Glutamatergic neuron (in vitro differentiated cells): ENCODE data around the gene BEAN1. TPM values are rescaled to one million over a fixed set of nuclear protein-coding genes. Genes with fewer than 3 reads are reported as not detected.

Experiments used
- DNase-seq: peaks from one replicate; pipeline ENCODE4 v3.0.0; 2022
- H3K27ac Mint-ChIP-seq: one replicate; pipeline ENCODE4 v1.8.0; 2020; ENCODE audit warnings: mild to moderate bottlenecking, mixed read lengths, inconsistent platforms; ENCODE audit not compliant: unreplicated experiment
- H3K27me3 Mint-ChIP-seq: one replicate; pipeline ENCODE4 v1.8.0; 2020; ENCODE audit warnings: mild to moderate bottlenecking, moderate library complexity, mixed read lengths, inconsistent platforms; ENCODE audit not compliant: unreplicated experiment
- H3K36me3 Mint-ChIP-seq: one replicate; pipeline ENCODE4 v1.8.0; 2020; ENCODE audit warnings: mild to moderate bottlenecking, mixed read lengths, inconsistent platforms; ENCODE audit not compliant: unreplicated experiment
- H3K4me1 Mint-ChIP-seq: one replicate; pipeline ENCODE4 v1.8.0; 2020; ENCODE audit warnings: mild to moderate bottlenecking, low read depth, mixed read lengths, inconsistent platforms; ENCODE audit not compliant: unreplicated experiment
- H3K4me3 Mint-ChIP-seq: one replicate; pipeline ENCODE4 v1.8.0; 2020; ENCODE audit warnings: mild to moderate bottlenecking, mixed read lengths, inconsistent platforms; ENCODE audit not compliant: unreplicated experiment
- H3K9me3 Mint-ChIP-seq: one replicate; pipeline ENCODE4 v1.8.0; 2020; ENCODE audit warnings: mild to moderate bottlenecking, moderate library complexity, mixed read lengths, inconsistent platforms; ENCODE audit not compliant: unreplicated experiment
- total RNA-seq: library from RNA; stranded (reverse); fragmentation: NEBNext Ultra II Directional; extraction: Animal tissue kit (Norgen Biotek cat#: 25700); gene quantifications from one replicate; pipeline ENCODE4 v1.2.1, GENCODE V29; 2021; ENCODE audit not compliant: unreplicated experiment
- TF ChIP-seq, protein P1 (sequence below): fragments of 200-600 bp; sonication (generic); IDR thresholded peaks from one replicate; pipeline ENCODE4 v1.5.0; 2021; ENCODE audit not compliant: partially characterized antibody, unreplicated experiment

Gene BEAN1
- total RNA-seq, 1 donor from 2014 or later: 1.8 TPM

DNA sequence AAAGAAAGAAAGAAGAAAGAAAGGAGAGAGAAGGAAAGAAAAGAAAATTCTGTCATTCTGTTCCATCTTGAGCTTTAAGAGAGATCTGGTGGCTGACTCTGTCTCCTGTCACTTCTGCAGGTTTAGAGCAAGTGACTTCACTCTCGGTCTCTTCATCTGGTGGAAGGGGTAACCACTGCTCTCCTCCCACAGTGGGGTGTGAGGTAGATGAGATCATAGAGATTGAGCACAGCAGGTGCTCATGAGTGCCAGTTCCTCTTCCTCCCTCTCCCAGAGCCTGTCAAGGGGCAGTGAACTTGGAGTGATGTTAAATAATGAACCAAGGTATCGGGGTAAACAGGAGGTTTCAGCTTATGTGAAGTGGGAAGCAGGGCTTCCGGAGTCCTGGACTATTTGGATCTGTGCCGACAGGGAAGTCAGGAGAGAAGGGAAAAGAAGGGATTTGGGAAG is 47.7 kb downstream of the BEAN1 start:
- H3K36me3 Mint-ChIP-seq: no peaks in the 10 kb centered on the region
- no peak overlapping the region for H3K27ac Mint-ChIP-seq
- H3K4me1 Mint-ChIP-seq: peaks cover 2% of the 10 kb centered on the region
- no peak overlapping the region for H3K4me3 Mint-ChIP-seq
- TF ChIP-seq, protein P1, sequence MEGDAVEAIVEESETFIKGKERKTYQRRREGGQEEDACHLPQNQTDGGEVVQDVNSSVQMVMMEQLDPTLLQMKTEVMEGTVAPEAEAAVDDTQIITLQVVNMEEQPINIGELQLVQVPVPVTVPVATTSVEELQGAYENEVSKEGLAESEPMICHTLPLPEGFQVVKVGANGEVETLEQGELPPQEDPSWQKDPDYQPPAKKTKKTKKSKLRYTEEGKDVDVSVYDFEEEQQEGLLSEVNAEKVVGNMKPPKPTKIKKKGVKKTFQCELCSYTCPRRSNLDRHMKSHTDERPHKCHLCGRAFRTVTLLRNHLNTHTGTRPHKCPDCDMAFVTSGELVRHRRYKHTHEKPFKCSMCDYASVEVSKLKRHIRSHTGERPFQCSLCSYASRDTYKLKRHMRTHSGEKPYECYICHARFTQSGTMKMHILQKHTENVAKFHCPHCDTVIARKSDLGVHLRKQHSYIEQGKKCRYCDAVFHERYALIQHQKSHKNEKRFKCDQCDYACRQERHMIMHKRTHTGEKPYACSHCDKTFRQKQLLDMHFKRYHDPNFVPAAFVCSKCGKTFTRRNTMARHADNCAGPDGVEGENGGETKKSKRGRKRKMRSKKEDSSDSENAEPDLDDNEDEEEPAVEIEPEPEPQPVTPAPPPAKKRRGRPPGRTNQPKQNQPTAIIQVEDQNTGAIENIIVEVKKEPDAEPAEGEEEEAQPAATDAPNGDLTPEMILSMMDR: no peak
- DNase-seq: no peak
- peaks cover 10% of the 10 kb centered on the region for H3K9me3 Mint-ChIP-seq
- peaks cover 12% of the 10 kb centered on the region for H3K27me3 Mint-ChIP-seq

DNA sequence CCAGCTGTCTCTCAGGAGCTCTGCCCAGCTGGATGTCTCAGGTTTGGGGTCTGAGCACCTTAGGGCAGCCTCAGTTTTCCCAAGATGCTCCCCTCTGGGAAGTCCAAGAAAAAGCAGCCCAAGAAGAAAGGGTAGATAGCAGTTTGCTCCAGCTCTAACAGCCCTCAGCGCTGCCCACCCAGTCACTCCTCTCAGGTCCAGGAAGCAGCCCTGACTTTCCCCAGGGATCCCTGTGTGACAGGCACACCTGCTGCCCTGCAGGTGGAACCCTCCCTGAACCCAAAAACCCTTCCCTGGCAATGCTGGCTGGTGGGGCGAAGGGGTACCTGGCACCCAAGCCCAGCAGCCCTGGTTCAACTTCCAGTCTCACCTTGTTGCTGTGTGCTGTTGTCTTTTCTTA is 48.1 kb downstream of the BEAN1 start:
- Mint-ChIP-seq H3K4me1 (peaks cover 2% of the 10 kb centered on the region), H3K27me3 (peaks cover 9% of the 10 kb centered on the region), H3K36me3 (no peaks in the 10 kb centered on the region), H3K27ac (no peak overlapping the region), H3K9me3 (peaks cover 8% of the 10 kb centered on the region), H3K4me3 (no peak overlapping the region)
- TF ChIP-seq, protein P1: no peak
- no peak for DNase-seq

DNA sequence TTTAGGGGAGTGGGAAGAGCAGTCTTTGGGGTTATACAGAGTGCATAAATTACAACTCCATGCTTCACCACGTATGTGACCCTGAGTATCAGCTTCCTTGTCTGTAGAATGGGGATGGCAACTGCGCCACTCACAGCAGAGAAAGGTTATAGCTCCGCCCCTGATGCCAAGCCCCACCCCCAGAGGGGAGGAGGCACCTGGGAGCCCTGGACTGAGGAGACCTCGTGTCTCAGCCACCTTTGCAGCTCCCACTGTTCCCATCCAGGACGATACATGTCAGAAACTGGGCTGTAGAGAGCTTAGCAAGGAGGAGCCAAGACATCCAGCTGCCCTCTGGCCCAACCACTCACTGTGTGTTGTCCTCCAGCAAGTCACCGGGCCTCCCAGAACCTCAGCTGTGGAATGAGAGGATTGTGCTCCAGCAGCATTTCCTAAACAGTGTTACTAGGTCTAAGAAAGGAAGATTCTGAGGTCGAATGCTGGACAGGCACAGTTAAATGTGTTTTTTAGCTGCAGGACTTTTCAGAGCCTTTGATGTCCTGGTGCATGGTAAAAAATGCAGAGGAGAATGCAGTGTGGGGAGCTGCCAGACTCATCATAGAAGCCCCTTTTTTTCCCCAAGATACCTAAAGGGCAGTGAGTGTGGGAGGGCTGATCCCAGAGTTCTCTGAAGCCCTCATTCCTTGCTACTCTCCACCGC is 49.4 kb downstream of the BEAN1 start:
- Mint-ChIP-seq H3K9me3 (peaks cover 5% of the 10 kb centered on the region), H3K27ac (no peak overlapping the region), H3K4me3 (no peak overlapping the region), H3K36me3 (no peaks in the 10 kb centered on the region), H3K4me1 (peaks cover 2% of the 10 kb centered on the region), H3K27me3 (peaks cover 9% of the 10 kb centered on the region)
- DNase-seq: no peak
- TF ChIP-seq, protein P1: no peak

DNA sequence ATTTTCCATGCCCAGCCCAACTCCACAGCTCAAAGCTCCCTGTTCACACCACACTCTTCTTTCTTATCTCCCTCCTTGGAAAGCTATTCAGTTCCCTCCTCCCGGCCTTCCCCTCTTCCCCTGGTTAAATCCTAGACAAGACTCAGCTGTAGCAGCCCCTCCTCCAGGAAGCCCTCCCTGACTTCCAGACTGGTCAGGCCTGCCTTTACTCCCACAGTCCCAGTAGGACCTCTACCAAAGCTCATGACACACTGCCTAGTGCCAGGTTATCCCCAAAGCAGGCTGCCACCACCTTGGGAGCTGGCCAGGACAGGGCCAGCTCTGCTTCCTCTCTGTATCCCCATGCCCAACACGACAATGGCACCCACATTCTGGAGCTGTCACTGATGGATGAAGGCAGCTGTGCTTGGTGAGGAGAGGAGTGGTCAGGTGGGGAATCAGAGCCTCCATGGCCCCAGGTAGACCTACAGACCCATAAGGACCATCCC is 50.0 kb downstream of the BEAN1 start:
- no peak overlapping the region for H3K27ac Mint-ChIP-seq
- DNase-seq: no peak
- peaks cover 2% of the 10 kb centered on the region for H3K4me1 Mint-ChIP-seq
- H3K27me3 Mint-ChIP-seq: peaks cover 9% of the 10 kb centered on the region
- peaks cover 5% of the 10 kb centered on the region for H3K9me3 Mint-ChIP-seq
- TF ChIP-seq, protein P1: no peak
- no peak overlapping the region for H3K4me3 Mint-ChIP-seq
- H3K36me3 Mint-ChIP-seq: no peaks in the 10 kb centered on the region
